GM18505 (cell line): ENCODE measurements around the gene OTOP3.
"Not testable (repeated sequence)": the region's sequence is repeated elsewhere in the genome, so short reads cannot be mapped to it uniquely, and the experiment has no call there.

Experiments used
- ATAC-seq: cut with Tn5 transposase; IDR thresholded peaks from one replicate; pipeline ENCODE4 v1.9.1; 2021; ENCODE audit not compliant: unreplicated experiment
- POLR2A ChIP-seq: IDR thresholded peaks from 4 replicates; pipeline ENCODE4 v1.6.1; 2011; ENCODE audit warnings: borderline replicate concordance; ENCODE audit not compliant: insufficient read depth, insufficient read length; ENCODE audit errors: extremely low read depth

OTOP3 gene

DNA sequence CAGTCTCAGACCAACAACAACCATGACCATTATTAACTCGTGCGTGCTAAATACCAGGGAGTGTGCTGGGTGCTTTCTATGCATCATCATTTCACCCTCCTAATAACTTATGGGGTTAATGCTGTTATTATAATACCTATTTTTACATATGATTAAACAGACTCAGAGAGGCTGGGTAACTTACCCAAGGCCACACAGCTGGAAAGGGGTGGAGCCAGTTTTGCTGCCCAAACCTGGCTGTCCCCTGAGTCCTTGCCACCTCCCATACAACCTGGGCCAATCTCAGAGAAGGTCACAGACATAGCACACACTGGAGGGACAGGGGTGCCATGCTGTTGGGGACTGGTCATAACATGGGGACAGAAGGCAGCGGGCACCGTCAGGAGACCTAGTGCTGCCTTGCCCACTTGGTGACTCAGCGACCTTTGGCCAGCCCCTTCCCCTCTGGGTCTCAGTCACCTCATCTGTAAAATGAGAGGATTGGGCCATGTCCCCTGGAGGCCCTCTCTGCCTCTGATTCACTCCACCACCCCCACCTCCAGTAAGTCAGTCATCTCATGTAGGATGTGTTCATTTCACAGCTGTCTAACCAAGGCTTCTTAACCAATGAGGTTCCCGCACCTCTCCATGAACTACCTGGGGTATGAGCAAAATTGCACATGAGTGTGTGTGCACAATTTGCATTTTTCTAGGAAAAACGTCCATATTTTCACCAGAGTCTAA lies 30.9 kb upstream of the OTOP3 start:
- no peak for TF ChIP-seq POLR2A
- ATAC-seq = no peak

DNA sequence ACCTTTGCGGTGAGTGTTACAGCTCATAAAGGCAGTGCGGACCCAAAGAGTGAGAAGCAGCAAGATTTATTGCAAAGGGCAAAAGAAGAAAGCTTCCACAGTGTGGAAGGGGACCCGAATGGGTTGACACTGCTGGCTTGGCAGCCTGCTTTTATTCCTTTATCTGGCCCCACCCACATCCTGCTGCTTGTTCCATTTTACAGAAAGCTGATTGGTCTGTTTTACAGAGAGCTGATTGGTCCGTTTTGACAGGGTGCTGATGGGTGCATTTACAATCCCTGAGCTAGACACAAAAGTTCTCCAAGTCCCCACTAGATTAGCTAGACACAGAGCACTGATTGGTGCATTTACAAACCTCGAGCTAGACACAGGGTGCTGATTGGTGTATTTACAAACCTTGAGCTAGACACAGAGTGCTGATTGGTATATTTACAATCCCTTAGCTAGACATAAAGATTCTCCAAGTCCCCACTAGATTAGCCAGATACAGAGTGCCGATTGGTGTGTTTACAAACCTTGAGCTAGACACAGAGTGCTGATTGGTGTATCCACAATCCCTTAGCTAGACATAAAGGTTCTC lies 29.4 kb upstream of the OTOP3 start:
- ATAC-seq = not testable (repeated sequence)

GRCh38 chr17:74907012-74907411 lies 28.7 kb upstream of the OTOP3 start:
- no peak for ATAC-seq
- TF ChIP-seq POLR2A = no peak

DNA sequence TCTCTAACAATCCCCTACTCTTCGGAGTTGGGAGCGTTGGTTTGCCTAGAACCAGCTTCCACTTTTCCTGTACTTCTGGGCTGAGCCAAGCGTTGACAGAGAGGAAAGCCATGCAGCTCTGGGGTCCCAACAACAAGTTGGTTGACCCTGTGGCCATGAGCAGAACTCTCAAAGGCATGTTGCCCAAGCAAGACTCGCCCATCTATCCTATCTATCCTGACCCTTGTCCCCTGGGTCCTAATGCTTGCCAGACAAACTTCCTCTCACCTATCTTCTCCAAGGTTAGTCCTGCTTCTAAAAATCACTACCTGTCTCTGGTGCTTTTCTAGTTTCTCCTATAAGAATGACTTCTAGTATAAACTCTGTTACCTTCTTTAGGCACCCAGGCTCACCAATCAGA lies 26.6 kb upstream of the OTOP3 start:
- ATAC-seq = not testable (repeated sequence)

GRCh38 chr17:74911423-74911822 lies 24.3 kb upstream of the OTOP3 start:
- ATAC-seq = not testable (repeated sequence)

- no peak for ATAC-seq
- TF ChIP-seq POLR2A = no peak
These were observed 19.4 kb upstream of the OTOP3 start for GRCh38 chr17:74916136-74916850.

GRCh38 chr17:74916851-74917199 lies 18.9 kb upstream of the OTOP3 start:
- TF ChIP-seq POLR2A = no peak
- no peak for ATAC-seq

GRCh38 chr17:74917430-74917829 lies 18.3 kb upstream of the OTOP3 start:
- ATAC-seq = no peak

DNA sequence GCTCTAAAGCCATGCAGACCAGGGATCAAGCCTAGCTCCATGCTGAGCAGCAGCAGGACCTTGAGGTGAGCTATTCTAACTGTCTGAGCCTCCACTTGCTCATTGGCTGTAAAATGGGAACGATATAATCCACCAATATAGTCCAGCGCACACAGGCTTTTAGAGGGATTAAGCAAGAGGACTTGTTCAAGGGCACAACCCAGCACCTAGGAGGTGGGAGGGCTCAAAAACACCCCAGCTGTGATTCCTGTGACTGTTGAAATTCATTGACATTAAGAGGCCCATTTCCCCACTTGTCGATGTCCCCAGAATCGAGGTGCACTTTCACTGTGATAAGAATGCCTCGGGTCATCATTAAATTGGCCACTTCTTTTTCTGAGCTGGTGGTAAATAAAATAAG lies 16.8 kb upstream of the OTOP3 start:
- no peak for ATAC-seq
- TF ChIP-seq POLR2A = no peak

More at GRCh38 chr17:74917430-74917829, 18.3 kb upstream of the OTOP3 start:
- TF ChIP-seq POLR2A = no peak

DNA sequence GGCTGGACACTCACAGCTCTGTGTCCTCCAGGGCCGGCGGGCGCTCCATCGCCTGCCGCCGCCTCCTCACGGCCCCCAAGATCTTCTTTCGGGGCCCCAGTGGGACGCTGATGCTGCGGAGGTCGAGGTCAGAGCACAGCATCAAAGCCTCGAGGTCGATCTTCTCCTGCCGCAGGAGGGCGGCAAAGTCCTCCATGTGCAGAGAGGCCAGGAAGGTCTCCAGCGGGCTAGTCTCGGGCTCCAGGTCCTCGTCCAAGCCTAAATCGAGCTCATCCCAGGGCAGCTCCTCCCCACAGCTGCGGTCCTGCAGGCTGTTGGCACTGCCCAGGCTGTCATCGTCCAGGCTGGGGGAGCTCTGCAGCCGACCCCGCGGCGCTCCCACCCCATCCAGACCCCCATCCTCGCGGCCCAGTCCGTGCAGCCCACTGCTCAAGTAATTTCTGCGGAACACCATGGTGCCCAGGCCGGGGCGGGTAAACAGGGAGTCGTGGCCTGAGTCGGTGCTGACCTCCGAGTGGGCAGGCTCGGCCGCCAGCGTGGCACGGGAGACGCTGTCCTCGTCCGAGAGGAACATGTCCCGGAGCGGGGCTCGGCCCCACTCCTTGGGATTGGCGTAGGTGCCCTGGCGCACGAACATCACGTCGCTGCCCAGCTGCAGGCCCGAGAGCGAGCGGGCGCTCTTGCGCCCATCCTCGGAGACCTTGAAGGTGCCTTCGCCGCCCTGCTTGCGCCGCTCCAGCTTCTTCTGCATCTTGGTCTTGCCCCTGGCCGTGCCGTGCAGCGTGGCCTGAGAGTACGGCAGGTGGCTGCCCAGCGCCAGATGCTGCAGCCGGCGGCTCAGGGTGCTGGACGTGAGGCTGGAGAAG lies 16.0 kb upstream of the OTOP3 start:
- ATAC-seq = no peak
- no peak for TF ChIP-seq POLR2A

DNA sequence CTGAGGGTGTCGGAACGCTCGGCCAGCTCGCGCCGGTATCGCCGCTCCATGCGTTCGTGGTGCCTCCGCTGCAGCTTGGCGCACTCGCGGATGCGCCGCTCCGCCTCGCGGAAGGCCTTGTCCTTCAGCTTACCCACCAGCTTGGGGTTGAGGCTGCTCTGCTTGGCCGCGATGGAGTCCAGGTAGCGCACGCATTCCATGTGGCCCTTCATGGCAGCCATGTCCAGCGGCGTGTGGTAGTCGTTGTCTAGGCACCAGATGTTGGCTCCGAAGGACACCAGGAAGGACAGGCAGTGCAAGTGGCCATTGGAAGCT lies 15.4 kb upstream of the OTOP3 start:
- TF ChIP-seq POLR2A = no peak
- ATAC-seq = no peak

GRCh38 chr17:74920642-74921025 lies 15.1 kb upstream of the OTOP3 start:
- no peak for ATAC-seq
- TF ChIP-seq POLR2A = no peak

DNA sequence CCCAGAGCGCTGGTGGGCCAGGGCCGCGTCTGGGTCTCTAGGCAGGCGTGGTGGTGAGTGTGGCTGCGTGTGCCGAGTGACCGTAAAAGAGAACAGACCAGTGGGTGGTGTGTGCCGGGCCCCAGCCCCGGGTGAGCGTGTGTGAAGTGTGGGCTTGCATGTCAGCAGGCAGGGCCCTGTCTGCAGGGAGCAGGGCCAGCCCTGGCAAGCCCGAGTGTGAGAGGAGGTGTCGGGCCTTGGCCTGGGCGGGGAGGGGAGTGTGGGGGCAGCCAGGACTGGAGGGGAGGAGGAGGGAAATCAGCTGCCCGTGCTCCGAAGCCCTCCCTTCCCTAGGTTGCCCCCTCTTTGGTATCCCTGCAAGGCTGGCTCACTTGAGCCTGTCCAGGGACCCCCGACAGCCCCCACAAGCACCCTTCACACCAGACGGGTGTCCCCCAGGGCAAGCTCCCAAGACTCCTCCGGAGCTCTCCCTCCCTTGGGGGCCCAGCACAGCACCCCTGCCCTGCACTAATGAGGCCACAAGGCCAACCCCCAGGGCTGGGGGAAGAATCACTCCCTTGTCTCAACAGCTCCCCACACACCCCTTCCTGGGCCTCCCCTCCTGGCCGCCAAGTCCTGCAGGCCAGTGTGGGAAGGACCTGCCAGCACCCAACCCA lies 14.5 kb upstream of the OTOP3 start:
- no peak for TF ChIP-seq POLR2A
- ATAC-seq = no peak

- ATAC-seq = no peak
- no peak for TF ChIP-seq POLR2A
These were observed 13.9 kb upstream of the OTOP3 start for GRCh38 chr17:74921769-74922168.

DNA sequence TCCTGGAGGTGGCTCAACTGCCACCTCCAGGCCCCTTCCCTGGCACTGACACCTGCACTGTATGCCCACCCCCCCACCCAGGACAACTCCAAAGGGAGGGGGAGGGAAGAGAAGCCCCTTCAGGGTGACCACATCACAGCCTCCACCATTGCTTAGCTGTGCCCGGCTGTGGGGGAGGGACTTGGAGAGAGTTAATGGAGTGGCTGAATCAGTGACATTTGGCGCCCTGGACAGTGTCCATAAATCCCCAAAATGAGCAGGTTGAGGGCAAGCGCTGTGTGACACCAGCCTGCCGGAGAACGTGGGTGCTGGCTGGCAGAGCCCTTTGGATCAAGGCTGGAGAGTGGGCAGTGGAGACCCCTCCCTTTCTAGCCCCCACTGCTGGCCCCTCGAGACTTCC lies 13.5 kb upstream of the OTOP3 start:
- TF ChIP-seq POLR2A = no peak
- no peak for ATAC-seq
